Measurements from ENCODE around the gene KLK13. TPM values are rescaled to one million over a fixed set of nuclear protein-coding genes. Genes with fewer than 3 reads are reported as not detected.

Gene KLK13
- total and polyA plus RNA-seq, 8 donors, result 0.16 to 1.8 (median 0.32) TPM

- intact Hi-C loops (cut with DNase I), result no loop called here
- Histone ChIP-seq H3K4me3 (no peak overlapping the region), H3K27ac (no peak overlapping the region), H3K4me1 (peaks cover 0 to 14% of the 10 kb centered on the region in 2 donors), H3K27me3 (no peaks in the 10 kb centered on the region), H3K9me3 (no peaks in the 10 kb centered on the region), H3K36me3 (peaks cover 0 to 4% of the 10 kb centered on the region in 2 donors)
- no peak for DNase-seq
- TF ChIP-seq, protein P1, sequence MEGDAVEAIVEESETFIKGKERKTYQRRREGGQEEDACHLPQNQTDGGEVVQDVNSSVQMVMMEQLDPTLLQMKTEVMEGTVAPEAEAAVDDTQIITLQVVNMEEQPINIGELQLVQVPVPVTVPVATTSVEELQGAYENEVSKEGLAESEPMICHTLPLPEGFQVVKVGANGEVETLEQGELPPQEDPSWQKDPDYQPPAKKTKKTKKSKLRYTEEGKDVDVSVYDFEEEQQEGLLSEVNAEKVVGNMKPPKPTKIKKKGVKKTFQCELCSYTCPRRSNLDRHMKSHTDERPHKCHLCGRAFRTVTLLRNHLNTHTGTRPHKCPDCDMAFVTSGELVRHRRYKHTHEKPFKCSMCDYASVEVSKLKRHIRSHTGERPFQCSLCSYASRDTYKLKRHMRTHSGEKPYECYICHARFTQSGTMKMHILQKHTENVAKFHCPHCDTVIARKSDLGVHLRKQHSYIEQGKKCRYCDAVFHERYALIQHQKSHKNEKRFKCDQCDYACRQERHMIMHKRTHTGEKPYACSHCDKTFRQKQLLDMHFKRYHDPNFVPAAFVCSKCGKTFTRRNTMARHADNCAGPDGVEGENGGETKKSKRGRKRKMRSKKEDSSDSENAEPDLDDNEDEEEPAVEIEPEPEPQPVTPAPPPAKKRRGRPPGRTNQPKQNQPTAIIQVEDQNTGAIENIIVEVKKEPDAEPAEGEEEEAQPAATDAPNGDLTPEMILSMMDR (IDR thresholded peaks at IDR 0.05), result no peak
- ATAC-seq, result no peak
Measured at GRCh38 chr19:51093101-51093500, 28.2 kb upstream of the KLK13 start.

- H3K9me3 ChIP-seq, result no peaks in the 10 kb centered on the region
- no peak overlapping the region for H3K4me3 ChIP-seq
- no peak overlapping the region for H3K27ac ChIP-seq
- intact Hi-C loops (cut with DNase I), result no loop called here
- no peaks in the 10 kb centered on the region for H3K27me3 ChIP-seq
- no peaks in the 10 kb centered on the region for H3K36me3 ChIP-seq
- TF ChIP-seq, protein P1 (IDR thresholded peaks at IDR 0.05), result no peak
- ATAC-seq, result no peak
- peaks cover 0 to 13% of the 10 kb centered on the region in 2 donors for H3K4me1 ChIP-seq
- DNase-seq, result no peak
Measured at GRCh38 chr19:51091895-51092873, 27.3 kb upstream of the KLK13 start.

DNA sequence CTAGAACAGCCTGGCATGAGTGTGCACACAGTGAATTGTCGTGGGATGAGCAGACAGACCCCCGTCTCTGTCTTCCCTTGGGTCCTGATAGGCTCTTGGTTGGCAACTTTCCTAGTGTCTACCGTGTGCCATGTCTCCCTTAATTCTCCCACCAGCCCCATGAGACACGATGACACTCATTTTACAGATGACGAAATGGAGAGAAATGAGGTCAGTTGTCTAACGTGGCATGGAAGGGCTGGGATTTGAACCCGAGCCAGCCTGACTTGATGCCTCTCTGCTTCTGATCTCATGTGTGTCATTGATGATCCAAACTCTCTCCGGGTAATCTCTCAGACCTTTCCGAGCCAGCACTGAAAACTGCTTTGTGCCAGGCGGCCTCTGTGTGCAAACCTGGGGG, 26.2 kb upstream of the KLK13 start:
- Histone ChIP-seq H3K36me3 (no peaks in the 10 kb centered on the region), H3K4me3 (no peak overlapping the region), H3K27me3 (no peaks in the 10 kb centered on the region), H3K9me3 (no peaks in the 10 kb centered on the region), H3K27ac (no peak overlapping the region), H3K4me1 (peaks cover 0 to 5% of the 10 kb centered on the region in 2 donors)
- intact Hi-C loops (cut with DNase I), result no loop called here
- DNase-seq (no peak), ATAC-seq (no peak)
- TF ChIP-seq, protein P1 (IDR thresholded peaks at IDR 0.05), result no peak

DNA sequence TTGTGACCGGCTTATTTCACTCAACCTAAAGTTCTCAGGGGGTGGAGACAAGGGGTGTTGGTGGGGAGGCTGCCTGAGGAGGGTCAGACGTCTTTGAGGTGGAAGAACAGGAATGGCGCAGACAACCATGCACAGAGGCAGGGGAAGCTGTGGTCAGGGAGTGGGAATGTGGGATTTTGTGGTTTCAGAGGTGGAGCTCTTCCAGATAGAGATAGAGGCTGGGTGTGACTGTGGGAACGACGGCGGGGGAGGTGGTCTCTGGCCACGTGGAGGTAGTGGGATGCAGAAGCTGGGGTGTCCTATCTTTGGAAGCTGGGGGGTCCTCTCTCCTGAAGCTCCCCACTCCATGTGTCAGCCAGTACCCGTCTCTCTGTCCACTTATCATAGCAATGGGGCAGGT, 25.6 kb upstream of the KLK13 start:
- TF ChIP-seq, protein P1 (IDR thresholded peaks at IDR 0.05), result no peak
- H3K27ac ChIP-seq, result no peak overlapping the region
- intact Hi-C loops (cut with DNase I), result no loop called here
- H3K27me3 ChIP-seq, result no peaks in the 10 kb centered on the region
- no peak overlapping the region for H3K4me3 ChIP-seq
- ATAC-seq, result no peak
- peaks cover 0 to 5% of the 10 kb centered on the region in 2 donors for H3K4me1 ChIP-seq
- no peak for DNase-seq
- H3K36me3 ChIP-seq, result no peaks in the 10 kb centered on the region
- no peaks in the 10 kb centered on the region for H3K9me3 ChIP-seq

GRCh38 chr19:51089786-51090185, 24.9 kb upstream of the KLK13 start:
- intact Hi-C loops (cut with DNase I), result no loop called here
- Histone ChIP-seq H3K27ac (no peak overlapping the region), H3K4me3 (no peak overlapping the region), H3K36me3 (no peaks in the 10 kb centered on the region), H3K27me3 (no peaks in the 10 kb centered on the region), H3K4me1 (peaks cover 0 to 2% of the 10 kb centered on the region in 2 donors), H3K9me3 (no peaks in the 10 kb centered on the region)
- DNase-seq, result no peak
- ATAC-seq, result no peak
- TF ChIP-seq, protein P1 (IDR thresholded peaks at IDR 0.05), result no peak
